Uterus (tissue), 4 donors: ENCODE results near the gene SLC35F3. TPM values are rescaled to one million over a fixed set of nuclear protein-coding genes. Genes with fewer than 3 reads are reported as not detected.
"Not testable (repeated sequence)": the region's sequence is repeated elsewhere in the genome, so short reads cannot be mapped to it uniquely, and the experiment has no call there.

ENCODE experiments used
- DNase-seq, 2 donors: peaks; one replicate each; pipeline ENCODE4 v3.0.0-alpha.2; 2019 to 2020
- H3K27ac ChIP-seq, 2 donors: fragments of 200-600 bp; sonication (generic); 1 replicate in 1 of 2; 2 replicates in 1 of 2; pipeline ENCODE4 v1.5.1; 2016 to 2018
- H3K27me3 ChIP-seq, 2 donors: fragments of 200-600 bp; sonication (generic); one replicate each; pipeline ENCODE4 v1.5.1; 2018 to 2019; ENCODE audit warnings: control low read depth in 1 of 2
- H3K36me3 ChIP-seq, 2 donors: fragments of 200-600 bp; sonication (generic); one replicate each; pipeline ENCODE4 v1.5.1; 2019; ENCODE audit warnings: control low read depth in 1 of 2
- H3K4me1 ChIP-seq, 2 donors: fragments of 200-600 bp; sonication (generic); one replicate each; pipeline ENCODE4 v1.5.1; 2018 to 2019; ENCODE audit warnings: control low read depth in 1 of 2
- H3K4me3 ChIP-seq, 2 donors: fragments of 200-600 bp; sonication (generic); 1 replicate in 1 of 2; 2 replicates in 1 of 2; pipeline ENCODE4 v1.5.1; 2018 to 2019; ENCODE audit warnings: mild to moderate bottlenecking in 1 of 2
- H3K9me3 ChIP-seq, 2 donors: fragments of 200-600 bp; sonication (generic); one replicate each; pipeline ENCODE4 v1.5.1; 2019; ENCODE audit warnings: control low read depth in 1 of 2
- POLR2A ChIP-seq, 2 donors: fragments of 450-650 bp; IDR thresholded peaks; one replicate each; pipeline ENCODE4 v1.6.1; 2016; ENCODE audit warnings: antibody characterized with exemption in 2 of 2, mild to moderate bottlenecking in 1 of 2, moderate library complexity in 1 of 2
- intact Hi-C: fragments of 100-400 bp; cut with DNase I; formaldehyde crosslinking; loops from one replicate; pipeline ENCODE4 v1.15.1; 2023; ENCODE audit warnings: low total_unique reads
- total RNA-seq, 4 donors: library from RNA; depleted of rRNA in 3 of 4; stranded (reverse); fragments of >200 nt in 3 of 4; gene quantifications; one replicate each; pipeline versions ENCODE4 v1.1.0 to v1.2.4, GENCODE V29; 2014 to 2023
- TF ChIP-seq, protein P1 (sequence below), 4 experiments: fragments of 200-600 bp in 2 of 4; fragments of 450-650 bp in 2 of 4; sonication (generic) in 2 of 4; IDR thresholded peaks; one replicate each; pipeline ENCODE4 v1.5.1; 2016 to 2019; ENCODE audit warnings: antibody characterized with exemption in 4 of 4, mild to moderate bottlenecking in 2 of 4, moderate library complexity in 1 of 4
- donor health status: DM: yes; HTN: yes; CAD: no.

SLC35F3 gene
- total RNA-seq, 4 donors from 2014 or later = 0.24 to 0.62 (median 0.26) TPM; not detected in 1

GRCh38 chr1:234143681-234144080, 239.2 kb downstream of the SLC35F3 start:
- Histone ChIP-seq H3K36me3 (no peaks in the 10 kb centered on the region), H3K9me3 (no peaks in the 10 kb centered on the region), H3K4me3 (no peak overlapping the region), H3K27me3 (no peaks in the 10 kb centered on the region), H3K4me1 (no peaks in the 10 kb centered on the region), H3K27ac (no peak overlapping the region)
- TF ChIP-seq, protein P1, sequence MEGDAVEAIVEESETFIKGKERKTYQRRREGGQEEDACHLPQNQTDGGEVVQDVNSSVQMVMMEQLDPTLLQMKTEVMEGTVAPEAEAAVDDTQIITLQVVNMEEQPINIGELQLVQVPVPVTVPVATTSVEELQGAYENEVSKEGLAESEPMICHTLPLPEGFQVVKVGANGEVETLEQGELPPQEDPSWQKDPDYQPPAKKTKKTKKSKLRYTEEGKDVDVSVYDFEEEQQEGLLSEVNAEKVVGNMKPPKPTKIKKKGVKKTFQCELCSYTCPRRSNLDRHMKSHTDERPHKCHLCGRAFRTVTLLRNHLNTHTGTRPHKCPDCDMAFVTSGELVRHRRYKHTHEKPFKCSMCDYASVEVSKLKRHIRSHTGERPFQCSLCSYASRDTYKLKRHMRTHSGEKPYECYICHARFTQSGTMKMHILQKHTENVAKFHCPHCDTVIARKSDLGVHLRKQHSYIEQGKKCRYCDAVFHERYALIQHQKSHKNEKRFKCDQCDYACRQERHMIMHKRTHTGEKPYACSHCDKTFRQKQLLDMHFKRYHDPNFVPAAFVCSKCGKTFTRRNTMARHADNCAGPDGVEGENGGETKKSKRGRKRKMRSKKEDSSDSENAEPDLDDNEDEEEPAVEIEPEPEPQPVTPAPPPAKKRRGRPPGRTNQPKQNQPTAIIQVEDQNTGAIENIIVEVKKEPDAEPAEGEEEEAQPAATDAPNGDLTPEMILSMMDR (IDR thresholded peaks at IDR 0.05) = no peak
- TF ChIP-seq POLR2A (IDR thresholded peaks at IDR 0.05) = no peak
- intact Hi-C loops = no loop called here
- no peak for DNase-seq

GRCh38 chr1:234144901-234145300, 240.4 kb downstream of the SLC35F3 start:
- intact Hi-C loops = no loop called here
- no peak overlapping the region for H3K4me3 ChIP-seq
- H3K4me1 ChIP-seq = no peaks in the 10 kb centered on the region
- no peak for DNase-seq
- no peak for TF ChIP-seq POLR2A (IDR thresholded peaks at IDR 0.05)
- no peaks in the 10 kb centered on the region for H3K27me3 ChIP-seq
- no peaks in the 10 kb centered on the region for H3K36me3 ChIP-seq
- H3K9me3 ChIP-seq = no peaks in the 10 kb centered on the region
- H3K27ac ChIP-seq = no peak overlapping the region

GRCh38 chr1:234148350-234148749, 243.9 kb downstream of the SLC35F3 start:
- Histone ChIP-seq H3K4me1 (no peaks in the 10 kb centered on the region), H3K9me3 (no peaks in the 10 kb centered on the region), H3K36me3 (no peaks in the 10 kb centered on the region), H3K27me3 (no peaks in the 10 kb centered on the region), H3K27ac (no peak overlapping the region), H3K4me3 (no peak overlapping the region)
- no peak for TF ChIP-seq POLR2A (IDR thresholded peaks at IDR 0.05)
- intact Hi-C loops = no loop called here
- DNase-seq = no peak

GRCh38 chr1:234148816-234149215, 244.3 kb downstream of the SLC35F3 start:
- H3K4me1 ChIP-seq = no peaks in the 10 kb centered on the region
- intact Hi-C loops = no loop called here
- H3K27ac ChIP-seq = no peak overlapping the region
- H3K9me3 ChIP-seq = no peaks in the 10 kb centered on the region
- H3K4me3 ChIP-seq = no peak overlapping the region
- H3K27me3 ChIP-seq = no peaks in the 10 kb centered on the region
- no peaks in the 10 kb centered on the region for H3K36me3 ChIP-seq
- DNase-seq = no peak
- TF ChIP-seq POLR2A (IDR thresholded peaks at IDR 0.05) = no peak
- TF ChIP-seq, protein P1 (IDR thresholded peaks at IDR 0.05) = no peak

DNA sequence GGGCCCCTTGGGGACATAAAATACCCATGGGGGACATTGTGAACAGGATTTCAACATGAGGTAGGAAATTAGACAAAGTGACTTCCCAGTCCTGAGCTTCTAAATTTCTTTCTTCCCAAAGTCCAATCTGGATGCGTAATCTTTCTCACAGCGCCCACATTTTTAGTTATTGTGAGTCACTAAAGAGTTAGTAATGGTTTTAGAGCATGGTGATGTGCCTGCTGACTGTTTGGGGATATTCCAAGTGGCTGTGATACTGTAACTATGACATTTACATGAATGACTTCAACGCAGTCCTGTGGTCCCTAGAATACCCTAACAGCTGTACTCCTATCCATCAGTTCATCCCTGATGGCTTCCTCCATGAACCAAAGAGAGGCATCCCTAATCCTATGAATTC, 244.7 kb downstream of the SLC35F3 start:
- no peaks in the 10 kb centered on the region for H3K27me3 ChIP-seq
- H3K9me3 ChIP-seq = no peaks in the 10 kb centered on the region
- intact Hi-C loops = no loop called here
- H3K4me3 ChIP-seq = no peak overlapping the region
- H3K27ac ChIP-seq = no peak overlapping the region
- DNase-seq = no peak
- TF ChIP-seq, protein P1 (IDR thresholded peaks at IDR 0.05) = no peak
- no peak for TF ChIP-seq POLR2A (IDR thresholded peaks at IDR 0.05)
- H3K36me3 ChIP-seq = no peaks in the 10 kb centered on the region
- no peaks in the 10 kb centered on the region for H3K4me1 ChIP-seq

DNA sequence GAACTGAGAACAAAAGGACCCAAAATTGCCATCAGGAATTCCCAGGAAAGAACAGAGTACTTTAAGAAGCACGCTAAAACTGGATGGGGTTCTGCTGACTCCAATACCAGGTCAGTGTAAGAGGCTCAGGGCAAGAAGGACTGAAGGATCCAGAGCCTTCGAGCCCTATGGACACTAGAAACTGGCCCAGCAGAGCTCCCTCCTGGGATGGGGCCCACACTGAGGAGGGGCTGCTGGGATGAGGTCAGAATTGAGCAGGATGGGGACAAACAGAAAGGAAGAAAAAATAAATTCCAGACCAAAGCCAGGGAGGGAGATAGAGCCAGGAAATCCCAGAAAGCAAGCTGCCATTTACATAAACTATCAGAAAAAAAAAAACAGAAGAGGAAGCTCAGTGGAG, 246.4 kb downstream of the SLC35F3 start:
- Histone ChIP-seq H3K27ac (no peak overlapping the region), H3K4me1 (no peaks in the 10 kb centered on the region), H3K27me3 (no peaks in the 10 kb centered on the region), H3K9me3 (no peaks in the 10 kb centered on the region), H3K4me3 (no peak overlapping the region), H3K36me3 (no peaks in the 10 kb centered on the region)
- DNase-seq = no peak
- TF ChIP-seq POLR2A (IDR thresholded peaks at IDR 0.05) = no peak
- TF ChIP-seq, protein P1 (IDR thresholded peaks at IDR 0.05) = no peak
- intact Hi-C loops = no loop called here

DNA sequence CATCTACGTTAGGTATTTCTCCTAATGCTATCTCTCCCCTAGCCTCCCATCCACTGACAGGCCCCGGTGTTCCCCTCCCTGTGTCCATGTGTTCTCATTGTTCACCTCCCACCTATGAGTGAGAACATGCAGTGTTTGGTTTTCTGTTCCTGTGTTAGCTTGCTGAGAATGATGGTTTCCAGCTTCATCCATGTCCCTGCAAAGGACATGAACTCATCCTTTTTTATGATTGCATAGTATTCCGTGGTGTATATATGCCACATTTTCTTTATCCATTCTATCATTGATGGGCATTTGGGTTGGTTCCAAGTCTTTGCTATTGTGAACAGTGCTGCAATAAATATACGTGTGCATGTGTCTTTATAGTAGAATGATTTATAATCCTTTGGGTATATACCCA, 247.9 kb downstream of the SLC35F3 start:
- H3K9me3 ChIP-seq, H3K27ac ChIP-seq, H3K27me3 ChIP-seq, intact Hi-C loops, H3K36me3 ChIP-seq, H3K4me1 ChIP-seq, DNase-seq, H3K4me3 ChIP-seq: not testable (repeated sequence)
